DOHH2 (cell line): ENCODE measurements around the gene FBXO31.
"Not testable (repeated sequence)": the region's sequence is repeated elsewhere in the genome, so short reads cannot be mapped to it uniquely, and the experiment has no call there.

Experiments used
- H3F3A ChIP-seq: fragments of 200-600 bp; sonication (generic), shearing (Covaris generic); 2 replicates; pipeline ENCODE4 v1.6.0; 2016; ENCODE audit warnings: antibody characterized with exemption, mild to moderate bottlenecking; ENCODE audit not compliant: control insufficient read depth, insufficient read depth
- H3K27ac ChIP-seq: fragments of 200-600 bp; sonication (generic); 2 replicates; pipeline ENCODE4 v1.5.1; 2014; ENCODE audit warnings: low read depth, mild to moderate bottlenecking, low read length, moderate library complexity
- H3K27me3 ChIP-seq: fragments of 200-600 bp; sonication (generic); 2 replicates; pipeline ENCODE4 v1.6.1; 2014; ENCODE audit warnings: mild to moderate bottlenecking, low read length, mixed read lengths; ENCODE audit not compliant: control insufficient read depth
- H3K36me3 ChIP-seq: fragments of 200-600 bp; sonication (generic); 2 replicates; pipeline ENCODE4 v1.6.1; 2014; ENCODE audit warnings: mild to moderate bottlenecking, low read length, moderate library complexity, mixed read lengths; ENCODE audit not compliant: control insufficient read depth
- H3K4me1 ChIP-seq: fragments of 200-600 bp; sonication (generic); 2 replicates; pipeline ENCODE4 v1.6.1; 2014; ENCODE audit warnings: mild to moderate bottlenecking, low read length, mixed read lengths; ENCODE audit not compliant: control insufficient read depth
- H3K4me2 ChIP-seq: fragments of 200-600 bp; sonication (generic); 2 replicates; pipeline ENCODE4 v1.6.0; 2014; ENCODE audit warnings: mild to moderate bottlenecking, low read length, moderate library complexity
- H3K4me3 ChIP-seq: fragments of 200-600 bp; sonication (generic); 2 replicates; pipeline ENCODE4 v1.5.1; 2014; ENCODE audit warnings: mild to moderate bottlenecking, low read length, mixed read lengths
- H3K79me2 ChIP-seq: fragments of 200-600 bp; sonication (generic); 2 replicates; pipeline ENCODE4 v1.6.1; 2014; ENCODE audit warnings: mild to moderate bottlenecking, low read length, mixed read lengths; ENCODE audit not compliant: control insufficient read depth
- H3K9me2 ChIP-seq: fragments of 200-600 bp; sonication (generic); replicated peaks from 2 replicates; pipeline ENCODE4 v1.6.1; 2014; ENCODE audit warnings: mild to moderate bottlenecking, low read length, mixed read lengths; ENCODE audit not compliant: control insufficient read depth
- H3K9me3 ChIP-seq: fragments of 200-600 bp; sonication (generic); 2 replicates; pipeline ENCODE4 v1.6.1; 2014; ENCODE audit warnings: antibody characterized with exemption, low read length, mixed read lengths; ENCODE audit not compliant: control insufficient read depth, insufficient read depth
- H4K20me1 ChIP-seq: fragments of 200-600 bp; sonication (generic); 2 replicates; pipeline ENCODE4 v1.6.0; 2014; ENCODE audit warnings: low read depth, mild to moderate bottlenecking, antibody characterized with exemption, low read length, moderate library complexity; ENCODE audit not compliant: control insufficient read depth, insufficient read depth
- EZH2phosphoT487 ChIP-seq: fragments of 200-600 bp; sonication (generic); IDR thresholded peaks from 2 replicates; pipeline ENCODE4 v1.6.1; 2017; ENCODE audit warnings: borderline replicate concordance, mild to moderate bottlenecking, antibody characterized with exemption, low read length, moderate library complexity, mixed read lengths
- TF ChIP-seq, protein P1 (sequence below): fragments of 200-600 bp; sonication (generic); IDR thresholded peaks from one replicate; pipeline ENCODE4 v1.5.1; 2014; ENCODE audit warnings: antibody characterized with exemption, mild to moderate bottlenecking, low read depth, low read length; ENCODE audit not compliant: poor library complexity, severe bottlenecking

The FBXO31 gene

GRCh38 chr16:87382023-87382785 is 1.4 kb downstream of the FBXO31 start:
- H4K20me1 ChIP-seq: peaks cover 21% of the 10 kb centered on the region; the same call in 1 of the 2 replicates
- no peaks in the 10 kb centered on the region for H3K27me3 ChIP-seq
- H3K27ac ChIP-seq: no peak overlapping the region
- peak overlapping the region; percentile 77 for H3K4me3 ChIP-seq
- no peaks in the 10 kb centered on the region for H3K9me2 ChIP-seq
- no peaks in the 10 kb centered on the region for H3K9me3 ChIP-seq
- peaks cover 70% of the 10 kb centered on the region for H3K79me2 ChIP-seq
- H3F3A ChIP-seq: peaks cover 12% of the 10 kb centered on the region
- H3K4me1 ChIP-seq: peaks cover 45% of the 10 kb centered on the region
- peak overlapping the region; percentile 79 for H3K4me2 ChIP-seq
- TF ChIP-seq, protein P1, sequence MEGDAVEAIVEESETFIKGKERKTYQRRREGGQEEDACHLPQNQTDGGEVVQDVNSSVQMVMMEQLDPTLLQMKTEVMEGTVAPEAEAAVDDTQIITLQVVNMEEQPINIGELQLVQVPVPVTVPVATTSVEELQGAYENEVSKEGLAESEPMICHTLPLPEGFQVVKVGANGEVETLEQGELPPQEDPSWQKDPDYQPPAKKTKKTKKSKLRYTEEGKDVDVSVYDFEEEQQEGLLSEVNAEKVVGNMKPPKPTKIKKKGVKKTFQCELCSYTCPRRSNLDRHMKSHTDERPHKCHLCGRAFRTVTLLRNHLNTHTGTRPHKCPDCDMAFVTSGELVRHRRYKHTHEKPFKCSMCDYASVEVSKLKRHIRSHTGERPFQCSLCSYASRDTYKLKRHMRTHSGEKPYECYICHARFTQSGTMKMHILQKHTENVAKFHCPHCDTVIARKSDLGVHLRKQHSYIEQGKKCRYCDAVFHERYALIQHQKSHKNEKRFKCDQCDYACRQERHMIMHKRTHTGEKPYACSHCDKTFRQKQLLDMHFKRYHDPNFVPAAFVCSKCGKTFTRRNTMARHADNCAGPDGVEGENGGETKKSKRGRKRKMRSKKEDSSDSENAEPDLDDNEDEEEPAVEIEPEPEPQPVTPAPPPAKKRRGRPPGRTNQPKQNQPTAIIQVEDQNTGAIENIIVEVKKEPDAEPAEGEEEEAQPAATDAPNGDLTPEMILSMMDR: no peak
- no peak for TF ChIP-seq EZH2phosphoT487
- peaks cover 19% of the 10 kb centered on the region for H3K36me3 ChIP-seq

- Histone ChIP-seq H3K79me2 (peaks cover 81% of the 10 kb centered on the region), H3K9me2 (no peaks in the 10 kb centered on the region), H4K20me1 (peaks cover 21% of the 10 kb centered on the region; the same call in 1 of the 2 replicates), H3K4me2 (peak overlapping the region; percentile 79), H3F3A (0 out of 2 replicates have a peak, but pooled peaks cover 2% of the 10 kb centered on the region), H3K27ac (no peak overlapping the region), H3K4me3 (no peak overlapping the region), H3K9me3 (no peaks in the 10 kb centered on the region), H3K4me1 (peaks cover 33% of the 10 kb centered on the region), H3K36me3 (peaks cover 19% of the 10 kb centered on the region), H3K27me3 (no peaks in the 10 kb centered on the region)
- TF ChIP-seq, protein P1: no peak
- TF ChIP-seq EZH2phosphoT487: no peak
Observed at GRCh38 chr16:87380881-87381280, 2.7 kb downstream of the FBXO31 start.

DNA sequence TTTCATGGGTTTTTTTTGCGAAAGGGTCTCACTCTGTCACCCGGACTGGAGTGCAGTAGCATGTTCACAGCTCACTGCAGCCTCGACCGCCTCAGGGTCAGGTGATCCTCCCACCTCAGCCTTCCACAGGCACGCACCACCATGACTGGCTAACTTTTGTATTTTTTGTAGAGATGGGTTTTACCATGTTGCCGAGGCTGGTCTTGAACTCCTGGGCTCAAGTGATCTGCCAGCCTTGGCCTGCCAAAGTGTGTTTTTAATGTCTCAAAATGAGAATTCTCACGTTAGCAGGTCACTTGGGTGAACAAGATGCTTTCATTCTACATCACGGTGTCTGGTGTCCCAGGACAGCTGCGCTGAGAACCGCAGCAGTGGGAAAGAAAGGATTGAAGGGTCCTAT is 3.2 kb downstream of the FBXO31 start:
- Histone ChIP-seq H3K79me2 (peaks cover 85% of the 10 kb centered on the region), H3K4me3 (no peak overlapping the region), H3F3A (0 out of 2 replicates have a peak, but pooled peaks cover 1% of the 10 kb centered on the region), H3K9me2 (no peaks in the 10 kb centered on the region), H3K36me3 (peaks cover 19% of the 10 kb centered on the region), H3K9me3 (no peaks in the 10 kb centered on the region), H3K27ac (no peak overlapping the region), H3K4me1 (peaks cover 28% of the 10 kb centered on the region), H4K20me1 (peaks cover 21% of the 10 kb centered on the region; the same call in 1 of the 2 replicates), H3K27me3 (no peaks in the 10 kb centered on the region), H3K4me2 (no peak overlapping the region)
- no peak for TF ChIP-seq EZH2phosphoT487
- TF ChIP-seq, protein P1: no peak

DNA sequence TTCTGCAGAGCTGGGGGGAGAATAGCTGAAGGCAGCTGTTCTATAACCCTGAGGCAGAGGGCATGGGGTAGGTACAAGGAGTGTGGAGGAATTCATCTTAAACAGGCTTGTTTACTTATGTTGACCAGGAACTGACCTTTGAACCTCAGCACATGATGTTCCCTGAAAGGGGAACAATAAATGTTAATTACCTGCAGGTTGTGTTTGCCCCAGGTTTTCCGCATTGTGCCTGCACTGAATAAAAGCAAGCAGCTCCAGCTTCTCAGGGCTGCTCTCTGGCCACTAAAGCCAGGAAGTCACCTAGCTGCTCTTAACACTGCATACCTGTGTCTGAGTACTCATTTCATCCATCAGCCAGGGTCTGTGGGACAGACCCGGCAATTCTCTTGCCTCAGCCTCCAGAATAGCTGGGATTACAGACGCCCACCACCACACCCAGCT is 4.2 kb downstream of the FBXO31 start:
- H3K27ac ChIP-seq, H3K4me3 ChIP-seq, H3F3A ChIP-seq, H3K9me2 ChIP-seq, H3K27me3 ChIP-seq, H3K4me2 ChIP-seq, H3K9me3 ChIP-seq: not testable (repeated sequence)
- Histone ChIP-seq H3K36me3 (peaks cover 20% of the 10 kb centered on the region), H3K4me1 (peaks cover 18% of the 10 kb centered on the region), H3K79me2 (peaks cover 90% of the 10 kb centered on the region), H4K20me1 (peaks cover 21% of the 10 kb centered on the region; the same call in 1 of the 2 replicates)
